Stimulated activated CD8-positive, alpha-beta memory T cell treated with anti-CD3 and anti-CD28 coated beads, Interleukin-12 subunit alpha, Interleukin-12 subunit beta, amount 100 ng/mL, for 24 hours (primary cell): ENCODE measurements around the gene FGF14.

ENCODE experiments used
- DNase-seq: peaks from one replicate; pipeline ENCODE4 v3.0.0-alpha.2; 2020; ENCODE audit errors: extremely low read depth

Gene FGF14

DNA sequence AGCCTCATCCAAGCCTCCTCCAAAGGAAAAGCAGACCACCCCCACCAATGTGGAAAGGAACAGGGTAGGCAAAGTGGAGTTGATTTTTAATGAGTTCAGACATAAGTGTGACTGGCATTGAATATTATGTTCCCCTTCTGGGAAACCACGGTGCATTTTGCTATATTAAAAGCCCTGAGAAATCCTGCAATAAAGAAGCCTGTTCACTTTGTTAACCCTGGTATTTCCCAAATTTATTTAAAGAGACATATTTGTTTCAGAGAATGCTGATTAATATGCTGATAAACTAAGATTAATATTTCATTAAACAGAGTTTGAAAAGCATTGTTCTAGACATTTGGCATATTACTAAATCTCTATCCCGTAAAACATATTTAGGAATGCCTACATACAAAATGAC lies 151.4 kb downstream of the FGF14 start:
- no peak for DNase-seq

DNA sequence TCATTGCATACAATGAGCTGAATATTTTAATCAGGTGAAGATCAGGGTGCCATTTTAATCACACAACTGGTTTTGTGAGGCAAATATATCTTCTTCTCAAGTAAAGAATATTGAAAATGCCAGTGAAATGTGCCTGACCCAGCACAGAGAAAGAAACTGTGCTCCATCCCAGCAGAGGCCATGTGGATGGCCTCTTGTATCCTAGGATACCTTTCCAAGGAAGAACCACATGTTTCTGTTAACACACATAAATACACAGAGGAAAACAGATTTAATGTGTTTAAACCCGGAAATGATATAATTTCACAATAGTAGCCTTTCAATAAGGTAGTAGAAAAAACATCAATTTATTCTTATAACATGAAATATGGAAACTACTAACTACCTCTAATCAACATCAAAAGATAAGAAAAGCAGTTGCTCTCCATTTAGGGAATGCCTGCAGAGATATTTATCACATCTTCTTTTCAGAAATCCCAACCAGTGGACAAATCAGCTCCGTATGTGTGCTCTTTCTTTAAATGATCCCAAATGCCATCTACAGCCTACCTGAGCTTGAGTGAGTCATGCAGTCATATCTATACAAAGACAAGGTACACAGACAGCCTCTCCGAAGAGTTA lies 157.1 kb downstream of the FGF14 start:
- DNase-seq, result no peak

DNA sequence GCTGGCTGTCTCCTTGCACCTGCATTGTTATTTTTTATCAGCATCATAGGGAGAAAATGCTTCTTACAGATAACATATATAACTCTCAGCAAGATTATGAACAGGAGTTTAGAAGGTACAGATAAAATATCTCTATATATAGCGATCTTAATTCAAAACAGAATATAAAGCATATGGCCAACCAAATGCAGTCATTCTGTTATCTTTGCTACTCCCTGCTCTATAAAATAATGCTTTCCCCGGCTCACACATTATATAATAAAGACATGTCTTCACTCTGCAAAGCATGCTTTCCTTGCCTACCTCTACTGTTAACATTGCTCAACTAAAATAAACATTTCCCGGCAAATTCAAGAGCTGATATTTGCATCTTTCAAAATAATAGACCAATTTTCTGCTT lies 161.7 kb downstream of the FGF14 start:
- DNase-seq, result no peak

DNA sequence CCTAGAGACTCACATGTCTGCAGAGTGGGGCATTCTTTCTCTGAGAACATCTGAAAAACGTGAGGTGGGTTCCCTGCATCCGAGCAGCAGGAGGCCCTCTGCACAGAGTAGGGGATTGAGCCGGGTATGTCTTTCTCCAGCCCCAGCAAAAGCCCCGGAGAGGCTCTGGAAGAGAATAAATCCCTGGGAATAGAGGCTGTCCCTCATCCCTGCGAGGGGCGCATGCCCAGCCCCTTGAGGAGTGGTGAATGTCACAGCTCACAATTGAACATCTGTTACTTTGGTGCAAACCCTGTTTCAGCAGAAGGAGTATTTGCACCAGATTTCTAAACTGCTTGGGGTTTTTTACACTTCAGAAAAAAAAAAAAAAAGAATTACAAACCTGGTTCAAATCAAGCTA lies 164.6 kb downstream of the FGF14 start:
- no peak for DNase-seq

GRCh38 chr13:102236830-102237229 lies 165.0 kb downstream of the FGF14 start:
- no peak for DNase-seq

GRCh38 chr13:102236341-102236740 lies 165.5 kb downstream of the FGF14 start:
- no peak for DNase-seq

- no peak for DNase-seq
These were observed 166.2 kb downstream of the FGF14 start for GRCh38 chr13:102235689-102236088.

- no peak for DNase-seq
These were observed 167.2 kb downstream of the FGF14 start for GRCh38 chr13:102234618-102235017.

- no peak for DNase-seq
These were observed 168.2 kb downstream of the FGF14 start for GRCh38 chr13:102233566-102234208.

DNA sequence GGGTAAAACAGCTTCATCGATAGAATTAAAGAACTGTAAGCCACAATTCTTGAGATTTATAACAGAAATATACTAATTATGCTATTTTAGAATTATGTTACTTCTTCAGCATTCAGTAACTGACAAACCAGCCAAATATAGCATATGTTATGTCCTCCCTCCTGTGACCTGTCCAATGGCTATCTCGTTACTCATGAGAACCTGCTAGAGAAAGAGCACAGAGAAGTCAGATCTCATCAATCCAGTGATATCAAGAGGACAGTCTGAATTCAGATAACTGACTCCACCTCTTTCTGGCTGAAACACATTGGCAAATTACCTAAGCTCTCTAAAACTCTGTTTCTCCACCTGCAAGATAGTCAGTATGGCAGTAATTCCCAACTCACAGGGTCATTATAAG lies 170.4 kb downstream of the FGF14 start:
- DNase-seq, result no peak

GRCh38 chr13:102227741-102228140 lies 174.1 kb downstream of the FGF14 start:
- no peak for DNase-seq

- DNase-seq, result no peak
These were observed 175.3 kb downstream of the FGF14 start for GRCh38 chr13:102226591-102226990.

DNA sequence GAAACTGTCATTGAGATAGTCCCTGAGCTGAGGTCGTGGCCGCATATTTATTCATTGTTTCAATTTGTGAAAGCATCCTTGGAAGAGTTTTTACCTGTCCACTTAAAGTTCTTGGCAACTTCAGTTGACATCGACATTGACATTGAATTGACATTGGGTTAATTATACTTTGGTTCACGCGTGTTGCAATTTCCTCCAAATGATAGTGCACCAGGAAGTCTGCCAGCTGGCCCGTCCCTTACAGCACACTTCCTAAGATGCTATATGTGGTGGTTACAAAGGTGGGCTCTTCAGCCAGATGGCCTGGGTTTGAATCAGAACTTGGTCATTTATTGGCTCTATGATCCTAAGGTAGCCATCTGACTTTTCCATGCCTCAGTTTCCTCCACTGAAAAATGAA lies 176.0 kb downstream of the FGF14 start:
- no peak for DNase-seq

GRCh38 chr13:102220681-102221228 lies 181.1 kb downstream of the FGF14 start:
- DNase-seq, result no peak

- no peak for DNase-seq
These were observed 186.9 kb downstream of the FGF14 start for GRCh38 chr13:102214956-102215355.

- no peak for DNase-seq
These were observed 189.1 kb downstream of the FGF14 start for GRCh38 chr13:102212729-102213128.

DNA sequence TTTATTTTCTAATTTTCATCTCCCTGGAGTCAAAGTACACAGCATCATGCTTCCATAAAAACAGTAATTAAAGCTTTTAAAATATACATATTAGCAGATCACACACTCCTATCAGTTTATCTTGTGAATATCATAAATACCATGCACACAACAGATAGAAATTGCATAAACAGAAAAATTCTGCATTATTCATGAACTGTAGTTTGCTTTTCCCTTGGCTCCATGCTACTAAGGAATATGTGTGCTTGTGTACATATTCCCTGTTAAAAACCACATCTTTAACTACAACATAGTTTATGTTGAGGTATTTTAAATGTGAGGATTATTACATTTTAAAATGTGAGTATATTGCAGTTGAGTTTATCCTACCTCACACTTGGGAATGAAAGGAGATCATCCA lies 193.5 kb downstream of the FGF14 start:
- DNase-seq, result no peak

GRCh38 chr13:102207680-102208342 lies 194.0 kb downstream of the FGF14 start:
- DNase-seq, result no peak

- no peak for DNase-seq
These were observed 198.1 kb downstream of the FGF14 start for GRCh38 chr13:102203718-102204117.

DNA sequence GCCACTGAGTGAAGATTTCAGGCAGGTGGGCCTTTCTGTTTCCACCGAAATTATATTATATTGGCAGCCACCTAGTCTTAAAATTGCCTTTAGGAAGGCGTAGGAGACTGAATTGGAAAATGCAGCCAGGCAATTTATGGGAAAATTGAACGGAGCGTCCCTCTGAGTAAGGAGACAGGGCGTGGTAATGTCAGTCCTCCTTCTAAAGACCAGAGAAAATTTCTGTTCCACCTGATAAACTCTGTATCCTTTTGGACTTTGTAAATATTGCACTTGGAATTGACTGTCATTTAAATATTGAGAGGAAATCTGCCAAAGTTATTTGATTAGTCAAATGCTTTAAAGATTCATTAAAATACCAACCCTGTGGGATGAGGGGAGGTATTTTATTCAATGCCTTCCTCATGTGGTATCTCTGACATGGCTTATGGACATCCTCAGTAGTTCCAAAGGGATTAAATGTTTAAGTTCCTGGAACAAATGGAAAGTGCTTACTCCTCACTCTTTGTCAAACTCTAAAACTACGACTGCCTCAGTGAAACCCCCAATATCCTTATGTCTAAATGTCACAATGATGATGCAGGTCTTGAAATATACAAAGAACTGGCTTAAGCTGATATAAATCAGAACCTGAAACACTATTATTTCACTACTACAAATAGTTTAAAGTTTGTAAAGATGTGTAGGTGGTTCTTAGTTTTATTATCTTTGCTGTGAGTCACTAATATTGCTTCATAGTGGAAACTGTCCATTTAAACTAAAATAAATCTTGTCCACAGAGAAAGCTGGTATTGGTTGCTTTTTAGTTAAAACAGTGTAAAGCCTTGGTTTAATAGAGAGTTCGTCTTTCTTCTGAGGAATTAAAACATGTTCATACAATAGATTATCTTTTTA lies 203.2 kb downstream of the FGF14 start:
- DNase-seq, result no peak

GRCh38 chr13:102197193-102197592 lies 204.7 kb downstream of the FGF14 start:
- no peak for DNase-seq
